ENCODE results near the gene PERM1.

- no peak for TF ChIP-seq CTCF (conservative IDR thresholded peaks at IDR 0.05; ENCODE audit: low read length)
- no peak for TF ChIP-seq EZH2phosphoT487 (IDR thresholded peaks at IDR 0.05; ENCODE audit: borderline replicate concordance, low read depth, low read length)
Observed at GRCh38 chr1:932173-932510, 49.8 kb downstream of the PERM1 start.
